Measurements from ENCODE around the gene ENAM.

ENAM gene, protein sequence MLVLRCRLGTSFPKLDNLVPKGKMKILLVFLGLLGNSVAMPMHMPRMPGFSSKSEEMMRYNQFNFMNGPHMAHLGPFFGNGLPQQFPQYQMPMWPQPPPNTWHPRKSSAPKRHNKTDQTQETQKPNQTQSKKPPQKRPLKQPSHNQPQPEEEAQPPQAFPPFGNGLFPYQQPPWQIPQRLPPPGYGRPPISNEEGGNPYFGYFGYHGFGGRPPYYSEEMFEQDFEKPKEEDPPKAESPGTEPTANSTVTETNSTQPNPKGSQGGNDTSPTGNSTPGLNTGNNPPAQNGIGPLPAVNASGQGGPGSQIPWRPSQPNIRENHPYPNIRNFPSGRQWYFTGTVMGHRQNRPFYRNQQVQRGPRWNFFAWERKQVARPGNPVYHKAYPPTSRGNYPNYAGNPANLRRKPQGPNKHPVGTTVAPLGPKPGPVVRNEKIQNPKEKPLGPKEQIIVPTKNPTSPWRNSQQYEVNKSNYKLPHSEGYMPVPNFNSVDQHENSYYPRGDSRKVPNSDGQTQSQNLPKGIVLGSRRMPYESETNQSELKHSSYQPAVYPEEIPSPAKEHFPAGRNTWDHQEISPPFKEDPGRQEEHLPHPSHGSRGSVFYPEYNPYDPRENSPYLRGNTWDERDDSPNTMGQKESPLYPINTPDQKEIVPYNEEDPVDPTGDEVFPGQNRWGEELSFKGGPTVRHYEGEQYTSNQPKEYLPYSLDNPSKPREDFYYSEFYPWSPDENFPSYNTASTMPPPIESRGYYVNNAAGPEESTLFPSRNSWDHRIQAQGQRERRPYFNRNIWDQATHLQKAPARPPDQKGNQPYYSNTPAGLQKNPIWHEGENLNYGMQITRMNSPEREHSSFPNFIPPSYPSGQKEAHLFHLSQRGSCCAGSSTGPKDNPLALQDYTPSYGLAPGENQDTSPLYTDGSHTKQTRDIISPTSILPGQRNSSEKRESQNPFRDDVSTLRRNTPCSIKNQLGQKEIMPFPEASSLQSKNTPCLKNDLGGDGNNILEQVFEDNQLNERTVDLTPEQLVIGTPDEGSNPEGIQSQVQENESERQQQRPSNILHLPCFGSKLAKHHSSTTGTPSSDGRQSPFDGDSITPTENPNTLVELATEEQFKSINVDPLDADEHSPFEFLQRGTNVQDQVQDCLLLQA

GRCh38 chr4:70628444-70628843 is at the start of gene ENAM:
Gene ENAM, plus strand, starts transcription at chr4:70628744. Its CDS starts 757 bp downstream, at chr4:70629501.
- TF ChIP-seq, protein P1, sequence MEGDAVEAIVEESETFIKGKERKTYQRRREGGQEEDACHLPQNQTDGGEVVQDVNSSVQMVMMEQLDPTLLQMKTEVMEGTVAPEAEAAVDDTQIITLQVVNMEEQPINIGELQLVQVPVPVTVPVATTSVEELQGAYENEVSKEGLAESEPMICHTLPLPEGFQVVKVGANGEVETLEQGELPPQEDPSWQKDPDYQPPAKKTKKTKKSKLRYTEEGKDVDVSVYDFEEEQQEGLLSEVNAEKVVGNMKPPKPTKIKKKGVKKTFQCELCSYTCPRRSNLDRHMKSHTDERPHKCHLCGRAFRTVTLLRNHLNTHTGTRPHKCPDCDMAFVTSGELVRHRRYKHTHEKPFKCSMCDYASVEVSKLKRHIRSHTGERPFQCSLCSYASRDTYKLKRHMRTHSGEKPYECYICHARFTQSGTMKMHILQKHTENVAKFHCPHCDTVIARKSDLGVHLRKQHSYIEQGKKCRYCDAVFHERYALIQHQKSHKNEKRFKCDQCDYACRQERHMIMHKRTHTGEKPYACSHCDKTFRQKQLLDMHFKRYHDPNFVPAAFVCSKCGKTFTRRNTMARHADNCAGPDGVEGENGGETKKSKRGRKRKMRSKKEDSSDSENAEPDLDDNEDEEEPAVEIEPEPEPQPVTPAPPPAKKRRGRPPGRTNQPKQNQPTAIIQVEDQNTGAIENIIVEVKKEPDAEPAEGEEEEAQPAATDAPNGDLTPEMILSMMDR (IDR thresholded peaks at IDR 0.05; ENCODE audit: extremely low read depth, insufficient read depth, missing control alignments) = no peak
- in situ Hi-C loops (cut with MboI; ENCODE audit: low pct_unique_long_range_greater_than_20kb, low sequenced_read_pairs, unreplicated experiment) = no loop called here
- no peak for DNase-seq (ENCODE audit: low spot score)

DNA sequence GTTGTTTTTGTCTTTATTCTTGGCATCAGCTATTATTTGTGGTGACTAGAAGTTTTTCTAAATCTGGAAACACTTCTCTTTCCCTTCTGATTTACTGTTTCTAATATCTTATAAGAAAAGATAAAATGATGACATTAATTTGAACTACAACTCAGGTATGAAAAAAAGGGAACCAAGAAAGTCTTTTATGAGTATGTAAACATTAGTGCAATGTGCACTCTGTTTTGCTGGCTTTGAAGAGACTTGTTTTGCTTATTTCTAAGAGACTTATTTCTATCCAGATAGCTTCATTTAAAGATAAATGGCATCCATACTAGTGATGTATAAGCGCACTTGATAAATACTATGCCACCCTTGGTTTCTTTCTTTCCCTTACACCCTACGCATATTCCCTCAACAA is 46.6 kb upstream of the ENAM start:
- in situ Hi-C loops (cut with MboI; ENCODE audit: low pct_unique_long_range_greater_than_20kb, low sequenced_read_pairs, unreplicated experiment) = no loop called here
- DNase-seq (ENCODE audit: low spot score) = no peak
- TF ChIP-seq, protein P1 (IDR thresholded peaks at IDR 0.05; ENCODE audit: extremely low read depth, insufficient read depth, missing control alignments) = no peak

- in situ Hi-C loops (cut with MboI; ENCODE audit: low pct_unique_long_range_greater_than_20kb, low sequenced_read_pairs, unreplicated experiment) = no loop called here
- TF ChIP-seq, protein P1 (IDR thresholded peaks at IDR 0.05; ENCODE audit: extremely low read depth, insufficient read depth, missing control alignments) = no peak
Measured at GRCh38 chr4:70583952-70584834, 44.4 kb upstream of the ENAM start.

DNA sequence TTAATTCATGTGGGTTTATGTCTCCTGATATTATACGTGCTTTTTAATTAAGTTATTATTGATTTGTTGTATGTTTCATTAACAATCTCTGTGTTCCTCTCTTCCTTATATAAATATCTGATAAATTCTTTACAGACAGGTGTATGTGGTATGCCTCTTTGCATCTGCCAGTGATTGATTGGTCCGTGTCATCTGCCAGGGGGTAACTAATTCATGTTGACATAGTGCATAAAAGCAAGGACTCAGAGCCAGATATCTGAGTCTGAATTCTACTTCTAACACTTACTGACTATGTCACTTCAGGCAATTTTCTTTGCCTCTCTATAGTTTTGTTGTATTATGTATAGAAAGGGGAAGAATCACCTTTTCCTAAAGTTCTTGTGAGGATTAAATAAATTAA is 41.7 kb upstream of the ENAM start:
- TF ChIP-seq, protein P1 (IDR thresholded peaks at IDR 0.05; ENCODE audit: extremely low read depth, insufficient read depth, missing control alignments) = no peak
- in situ Hi-C loops (cut with MboI; ENCODE audit: low pct_unique_long_range_greater_than_20kb, low sequenced_read_pairs, unreplicated experiment) = no loop called here
- DNase-seq (ENCODE audit: low spot score) = no peak

More at GRCh38 chr4:70583952-70584834, 44.4 kb upstream of the ENAM start:
- no peak for DNase-seq (ENCODE audit: low spot score)

GRCh38 chr4:70589785-70590184 is 38.8 kb upstream of the ENAM start:
- peak; percentile 14 for DNase-seq (ENCODE audit: low spot score)
- in situ Hi-C loops (cut with MboI; ENCODE audit: low pct_unique_long_range_greater_than_20kb, low sequenced_read_pairs, unreplicated experiment) = no loop called here
- TF ChIP-seq, protein P1 (IDR thresholded peaks at IDR 0.05; ENCODE audit: extremely low read depth, insufficient read depth, missing control alignments) = no peak

Measured in GM13977 (cell line).